Ammon's horn (tissue), 1 donor: Measurements from ENCODE around the gene ESPN.

Source experiments
- DNase-seq: peaks from one replicate; pipeline ENCODE4 v3.0.0-alpha.2; 2016; ENCODE audit warnings: low spot score

Gene ESPN

GRCh38 chr1:6409733-6410132 is 14.8 kb upstream of the ESPN start:
- DNase-seq, result no peak

- no peak for DNase-seq
Observed at GRCh38 chr1:6410248-6410893, 14.2 kb upstream of the ESPN start.

- DNase-seq, result no peak
Observed at GRCh38 chr1:6412896-6413295, 11.7 kb upstream of the ESPN start.

GRCh38 chr1:6414443-6414844 is 10.1 kb upstream of the ESPN start:
- peak; percentile 34 for DNase-seq

GRCh38 chr1:6414881-6415626 is 9.5 kb upstream of the ESPN start:
- no peak for DNase-seq

GRCh38 chr1:6416295-6416656 is 8.3 kb upstream of the ESPN start:
- DNase-seq, result no peak

- no peak for DNase-seq
Observed at GRCh38 chr1:6416906-6417305, 7.7 kb upstream of the ESPN start.

GRCh38 chr1:6417961-6418667 is 6.5 kb upstream of the ESPN start:
- DNase-seq, result no peak

- no peak for DNase-seq
Observed at GRCh38 chr1:6418668-6419396, 5.7 kb upstream of the ESPN start.

- DNase-seq, result no peak
Observed at GRCh38 chr1:6419397-6419803, 5.2 kb upstream of the ESPN start.

GRCh38 chr1:6419804-6420453 is 4.6 kb upstream of the ESPN start, which contains the start of gene HES2:
Gene HES2, minus strand, starts transcription at chr1:6419919. Its CDS starts 99 bp downstream, at chr1:6419820.
- DNase-seq, result no peak

GRCh38 chr1:6420454-6421042 is 4.0 kb upstream of the ESPN start:
- no peak for DNase-seq

- DNase-seq, result no peak
Observed at GRCh38 chr1:6421266-6421665, 3.3 kb upstream of the ESPN start.

- peak; percentile 31 for DNase-seq
Observed at GRCh38 chr1:6423321-6423999, 1.1 kb upstream of the ESPN start.

GRCh38 chr1:6424000-6424565 is 493 bp upstream of the ESPN start:
- no peak for DNase-seq

- no peak for DNase-seq
Observed at GRCh38 chr1:6425658-6426057, 1.1 kb downstream of the ESPN start.

GRCh38 chr1:6426277-6426971 is 1.8 kb downstream of the ESPN start:
- no peak for DNase-seq

- no peak for DNase-seq
Observed at GRCh38 chr1:6426972-6427350, 2.4 kb downstream of the ESPN start.

- DNase-seq, result no peak
Observed at GRCh38 chr1:6427441-6428390, 3.1 kb downstream of the ESPN start.
